Diencephalon (tissue), 1 donor: ENCODE data around the gene NEU4. TPM values are rescaled to one million over a fixed set of nuclear protein-coding genes. Genes with fewer than 3 reads are reported as not detected.

Experiments
- total RNA-seq: library from RNA; depleted of rRNA; stranded (reverse); fragments of >200 nt; gene quantifications from one replicate; pipeline ENCODE4 v1.2.3, GENCODE V29; 2014

Gene NEU4, protein sequence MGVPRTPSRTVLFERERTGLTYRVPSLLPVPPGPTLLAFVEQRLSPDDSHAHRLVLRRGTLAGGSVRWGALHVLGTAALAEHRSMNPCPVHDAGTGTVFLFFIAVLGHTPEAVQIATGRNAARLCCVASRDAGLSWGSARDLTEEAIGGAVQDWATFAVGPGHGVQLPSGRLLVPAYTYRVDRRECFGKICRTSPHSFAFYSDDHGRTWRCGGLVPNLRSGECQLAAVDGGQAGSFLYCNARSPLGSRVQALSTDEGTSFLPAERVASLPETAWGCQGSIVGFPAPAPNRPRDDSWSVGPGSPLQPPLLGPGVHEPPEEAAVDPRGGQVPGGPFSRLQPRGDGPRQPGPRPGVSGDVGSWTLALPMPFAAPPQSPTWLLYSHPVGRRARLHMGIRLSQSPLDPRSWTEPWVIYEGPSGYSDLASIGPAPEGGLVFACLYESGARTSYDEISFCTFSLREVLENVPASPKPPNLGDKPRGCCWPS
- total RNA-seq, result 0.92 TPM

DNA sequence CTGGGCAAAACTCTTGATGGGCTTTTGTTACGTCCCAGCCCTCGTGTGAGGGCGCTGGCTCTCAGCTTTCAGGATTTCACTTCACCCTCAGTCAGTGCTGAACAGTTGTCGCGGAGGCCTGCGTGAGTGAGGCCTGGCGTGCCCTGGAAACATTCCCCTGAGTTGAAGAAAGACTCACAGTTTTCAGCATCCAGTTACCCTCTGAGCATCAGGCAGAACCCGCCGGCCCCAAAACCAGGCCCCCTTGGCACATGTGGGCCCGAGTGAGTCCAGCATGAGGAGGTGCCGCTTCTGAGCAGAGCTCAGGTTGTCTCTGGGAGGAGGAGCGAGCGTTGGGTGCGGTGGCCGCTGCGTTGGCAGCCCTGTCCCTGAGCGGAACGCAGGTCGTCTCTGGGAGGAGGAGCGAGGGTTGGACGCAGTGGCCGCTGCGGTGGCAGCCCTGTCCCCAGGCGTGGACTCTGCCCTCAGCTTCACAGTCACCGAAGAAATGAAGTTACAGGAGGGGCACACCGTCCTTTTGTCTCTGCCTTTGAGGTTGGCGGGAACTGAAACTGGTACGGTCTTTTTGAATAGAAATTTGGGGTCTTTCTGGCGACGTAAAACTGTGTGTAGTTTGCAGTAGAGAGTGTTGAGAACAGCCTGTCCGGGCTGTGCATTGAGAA, at the start of gene NEU4:
NEU4 (plus strand) TSS at position 473 of the 662 bp plus-strand sequence. CDS start 5,292 bp downstream, outside the sequence.

DNA sequence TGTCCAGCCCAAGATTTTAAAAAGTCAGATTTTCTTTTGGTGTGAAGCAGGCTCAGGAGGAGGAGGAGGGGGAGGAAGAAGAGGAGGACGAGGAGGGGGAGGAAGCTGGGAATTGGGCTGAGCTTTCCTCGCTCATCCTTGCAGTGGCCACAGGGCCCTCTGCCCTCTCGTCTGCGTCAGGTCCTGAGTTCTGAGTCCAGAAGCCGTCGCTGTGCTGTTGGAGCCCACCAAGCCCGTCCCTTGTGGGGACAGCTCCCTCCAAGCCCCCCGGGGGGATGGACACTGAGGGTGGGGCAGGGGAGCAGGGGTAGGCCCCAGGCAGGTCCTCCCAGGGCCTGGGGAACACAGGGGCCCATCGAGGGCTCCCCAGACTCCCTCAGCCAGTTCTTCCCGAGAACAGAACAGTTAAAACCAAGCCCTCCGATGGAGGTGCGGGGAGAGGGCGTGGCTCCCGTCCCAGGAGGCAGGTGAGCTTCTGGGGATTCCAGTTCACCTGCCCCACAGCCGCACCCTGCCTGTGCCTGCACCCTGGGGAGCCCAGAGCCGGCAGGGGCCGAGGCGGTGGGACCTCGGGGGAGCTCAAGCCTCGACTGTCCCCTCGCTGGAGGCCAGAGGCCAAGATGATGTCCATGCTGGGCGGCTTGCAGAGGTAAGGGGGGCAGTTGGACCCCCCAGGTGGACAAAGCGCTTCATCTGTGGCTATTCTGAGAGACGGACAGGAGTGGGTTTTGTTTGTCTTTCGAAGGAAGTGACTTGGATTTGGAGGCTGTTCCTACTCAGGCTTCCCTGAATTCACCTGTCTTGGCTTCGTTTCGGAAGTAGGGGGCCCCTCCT, 32.4 kb upstream of the NEU4 start, which contains the start of gene GAL3ST2:
GAL3ST2 (plus strand) TSS at position 487 of the 834 bp plus-strand sequence; CDS start at position 621, 134 bp downstream.

DNA sequence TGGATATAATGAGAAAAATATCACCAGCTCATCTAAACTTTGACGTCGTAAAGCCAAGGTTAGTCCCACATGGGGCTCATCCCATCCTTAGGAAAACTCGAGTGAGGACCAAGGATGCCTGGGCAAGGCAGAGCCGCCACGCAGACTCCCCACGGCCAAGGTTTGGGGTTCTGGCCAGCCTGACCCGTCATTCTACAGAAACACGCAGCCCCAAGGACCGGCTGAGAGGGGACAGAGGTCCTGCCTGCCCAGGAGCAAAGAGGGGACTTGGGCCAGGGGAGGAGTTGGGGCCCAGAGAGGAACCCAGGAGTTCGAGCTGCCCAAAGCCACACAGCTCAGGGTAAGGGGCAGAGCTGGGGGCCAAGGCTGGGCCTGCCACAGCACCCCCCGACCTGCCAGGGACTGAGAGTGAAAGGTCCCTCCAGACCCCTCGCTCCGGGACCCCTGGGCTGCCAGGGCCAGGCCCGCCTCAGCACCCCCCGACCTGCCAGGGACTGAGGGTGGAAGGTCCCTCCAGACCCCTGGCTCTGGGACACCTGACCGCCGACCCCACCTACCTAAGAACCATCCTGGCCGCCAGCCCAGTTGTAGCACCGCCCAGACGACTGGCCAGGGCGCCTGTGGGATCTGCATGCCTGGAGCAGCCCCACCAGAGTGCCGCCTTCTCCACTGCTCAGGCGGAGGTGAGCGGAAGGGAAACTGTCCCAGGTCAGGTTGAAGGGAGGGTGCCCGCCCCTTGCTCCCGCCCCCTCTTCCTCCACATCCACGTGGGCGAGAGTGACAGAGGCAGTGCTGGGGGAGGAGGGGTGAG, 49.4 kb downstream of the NEU4 start, which contains the start of gene PDCD1:
PDCD1 (minus strand) TSS at position 689 of the 811 bp plus-strand sequence; CDS start at position 633, 56 bp downstream.

Other genes starting within 250 kb of the NEU4 start
- gene THAP4, start 172.0 kb upstream of the NEU4 start, total RNA-seq, result 27.7 TPM
- 48.7 TPM for gene ATG4B, start 171.5 kb upstream of the NEU4 start, total RNA-seq
- 13.4 TPM for gene DTYMK, start 122.4 kb upstream of the NEU4 start, total RNA-seq
- gene ING5, start 107.2 kb upstream of the NEU4 start, total RNA-seq, result 36.0 TPM
- 12.9 TPM for gene D2HGDH, start 74.6 kb upstream of the NEU4 start, total RNA-seq
- 0.69 TPM for gene GAL3ST2, start 32.4 kb upstream of the NEU4 start, total RNA-seq
- gene PDCD1, start 49.7 kb downstream of the NEU4 start, total RNA-seq, result 0.23 TPM
- gene RTP5, start 60.5 kb downstream of the NEU4 start, total RNA-seq, result 13.8 TPM